WTC11 (cell line): ENCODE results near the gene RPS27A. TPM values are rescaled to one million over a fixed set of nuclear protein-coding genes. Genes with fewer than 3 reads are reported as not detected.
A peak's percentile ranks its signal among the peaks of the same experiment; 100 is the strongest.

Experiments
- ATAC-seq: fragments of 200-7000 bp; cut with Tn5 transposase; 2 replicates; pipeline ENCODE4 v1.10.0; 2021; ENCODE audit warnings: mild to moderate bottlenecking, moderate library complexity
- CTCF ChIA-PET: fragments of 300-600 bp; sonication (Branson Sonifier 250); formaldehyde crosslinking; loops from one replicate; lab custom pipeline; 2021; ENCODE audit warnings: antibody characterized with exemption; lab: Charles Lee
- POLR2A ChIA-PET: fragments of 350-600 bp; sonication (Branson Sonifier 250); formaldehyde crosslinking; loops from one replicate; lab custom pipeline; 2021; ENCODE audit warnings: antibody characterized with exemption; lab: Charles Lee
- DNase-seq: peaks from one replicate; pipeline ENCODE4 v3.0.0; 2021; ENCODE audit warnings: low spot score
- H3K27ac Mint-ChIP-seq: 2 replicates; pipeline ENCODE4 v1.8.0; 2021; ENCODE audit warnings: mixed read lengths
- H3K27me3 Mint-ChIP-seq: 2 replicates; pipeline ENCODE4 v1.8.0; 2021; ENCODE audit warnings: low read depth, mild to moderate bottlenecking, moderate library complexity, mixed read lengths
- H3K36me3 Mint-ChIP-seq: 2 replicates; pipeline ENCODE4 v1.8.0; 2021; ENCODE audit warnings: mixed read lengths
- H3K4me1 Mint-ChIP-seq: 2 replicates; pipeline ENCODE4 v1.8.0; 2022; ENCODE audit warnings: mixed read lengths
- H3K4me3 Mint-ChIP-seq: 2 replicates; pipeline ENCODE4 v1.8.0; 2021; ENCODE audit warnings: mild to moderate bottlenecking, moderate library complexity, mixed read lengths
- H3K9me3 Mint-ChIP-seq: 2 replicates; pipeline ENCODE4 v1.8.0; 2021; ENCODE audit warnings: mixed read lengths
- CREB1 ChIP-seq: sonication (generic); formaldehyde crosslinking; IDR thresholded peaks from 2 replicates; pipeline ENCODE4 v1.8.0; 2023; ENCODE audit warnings: mild to moderate bottlenecking, missing genetic modification reagents
- CREM ChIP-seq: sonication (generic); formaldehyde crosslinking; IDR thresholded peaks from 2 replicates; pipeline ENCODE4 v1.8.1; 2022; ENCODE audit warnings: mild to moderate bottlenecking, missing genetic modification reagents, moderate library complexity
- FOXK1 ChIP-seq: sonication (generic); formaldehyde crosslinking; IDR thresholded peaks from 2 replicates; pipeline ENCODE4 v1.8.0; 2022; ENCODE audit warnings: mild to moderate bottlenecking, moderate library complexity, missing genetic modification reagents
- FOXP1 ChIP-seq: sonication (generic); formaldehyde crosslinking; IDR thresholded peaks from 2 replicates; pipeline ENCODE4 v1.8.0; 2022; ENCODE audit warnings: missing genetic modification reagents, mild to moderate bottlenecking, moderate library complexity, borderline replicate concordance
- NFYB ChIP-seq: sonication (generic); formaldehyde crosslinking; conservative IDR thresholded peaks from 2 replicates; pipeline ENCODE4 v1.8.0; 2022; ENCODE audit warnings: low read depth, missing genetic modification reagents
- NR3C1 ChIP-seq: sonication (generic); formaldehyde crosslinking; conservative IDR thresholded peaks from 2 replicates; pipeline ENCODE4 v1.8.1; 2023; ENCODE audit warnings: low read depth, mild to moderate bottlenecking, missing genetic modification reagents
- SOX15 ChIP-seq: fragments of 250-450 bp; sonication (Bioruptor Pico); IDR thresholded peaks from 2 replicates; pipeline ENCODE4 v1.9.0; 2021; ENCODE audit warnings: mild to moderate bottlenecking
- SP1 ChIP-seq: sonication (generic); formaldehyde crosslinking; conservative IDR thresholded peaks from 2 replicates; pipeline ENCODE4 v1.8.1; 2022; ENCODE audit warnings: missing genetic modification reagents
- TCF7 ChIP-seq: sonication (generic); formaldehyde crosslinking; IDR thresholded peaks from 2 replicates; pipeline ENCODE4 v1.8.0; 2022; ENCODE audit warnings: mild to moderate bottlenecking, low read depth, missing genetic modification reagents, moderate library complexity
- TEAD1 ChIP-seq: sonication (generic); formaldehyde crosslinking; IDR thresholded peaks from 2 replicates; pipeline ENCODE4 v1.8.0; 2022; ENCODE audit warnings: mild to moderate bottlenecking, missing genetic modification reagents
- TEAD4 ChIP-seq: sonication (generic); formaldehyde crosslinking; IDR thresholded peaks from 2 replicates; pipeline ENCODE4 v1.8.0; 2022; ENCODE audit warnings: mild to moderate bottlenecking, missing genetic modification reagents
- ZNF138 ChIP-seq: sonication (generic); formaldehyde crosslinking; conservative IDR thresholded peaks from 2 replicates; pipeline ENCODE4 v1.8.1; 2022; ENCODE audit warnings: mild to moderate bottlenecking, moderate library complexity, missing genetic modification reagents
- ZNF232 ChIP-seq: sonication (generic); formaldehyde crosslinking; IDR thresholded peaks from 2 replicates; pipeline ENCODE4 v1.8.0; 2022; ENCODE audit warnings: mild to moderate bottlenecking, missing genetic modification reagents
- total RNA-seq: library from RNA; stranded (reverse); gene quantifications from 3 replicates; pipeline ENCODE4 v1.2.3, GENCODE V29; 2021
- TF ChIP-seq, protein P1 (sequence below): sonication (generic); formaldehyde crosslinking; IDR thresholded peaks from 2 replicates; pipeline ENCODE4 v1.8.1; 2022; ENCODE audit warnings: low read depth, mild to moderate bottlenecking, moderate library complexity, missing genetic modification reagents, borderline replicate concordance
- TF ChIP-seq, protein P2 (sequence below): sonication (generic); formaldehyde crosslinking; IDR thresholded peaks from 2 replicates; pipeline ENCODE4 v1.8.1; 2022; ENCODE audit warnings: low read depth, missing genetic modification reagents, borderline replicate concordance
- TF ChIP-seq, protein P3 (sequence below): sonication (generic); formaldehyde crosslinking; IDR thresholded peaks from 2 replicates; pipeline ENCODE4 v1.8.0; 2022; ENCODE audit warnings: mild to moderate bottlenecking, missing genetic modification reagents
- TF ChIP-seq, protein P4 (sequence below): sonication (generic); formaldehyde crosslinking; IDR thresholded peaks from 2 replicates; pipeline ENCODE4 v1.8.1; 2023; ENCODE audit warnings: mild to moderate bottlenecking, missing genetic modification reagents, borderline replicate concordance
- TF ChIP-seq, protein P5 (sequence below): fragments of 250-450 bp; sonication (Bioruptor Pico); conservative IDR thresholded peaks from 2 replicates; pipeline ENCODE4 v1.9.0; 2021; ENCODE audit warnings: mild to moderate bottlenecking

RPS27A gene
- total RNA-seq, 1 experiment from 2014 or later = 1,424 TPM

DNA sequence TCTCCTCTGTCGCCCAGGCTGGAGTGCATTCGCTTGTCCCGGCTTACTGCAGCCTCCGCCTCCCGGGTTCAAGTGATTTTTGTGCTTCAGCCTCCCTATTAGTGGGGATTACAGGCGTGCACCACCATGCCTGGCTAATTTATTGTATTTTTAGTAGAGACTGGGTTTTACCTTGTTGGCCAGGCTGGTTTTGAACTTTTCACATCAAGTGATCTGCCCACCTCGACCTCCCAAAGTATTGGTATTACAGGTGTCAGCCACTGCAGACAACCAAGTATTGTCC is 1.1 kb downstream of the RPS27A start:
- Mint-ChIP-seq H3K27me3 (no peaks in the 10 kb centered on the region), H3K4me3 (peak overlapping the region; percentile 100), H3K9me3 (no peaks in the 10 kb centered on the region), H3K36me3 (peaks cover 38% of the 10 kb centered on the region), H3K4me1 (peaks cover 25% of the 10 kb centered on the region), H3K27ac (peak overlapping the region; percentile 98)
- ATAC-seq (no peak), DNase-seq (no peak)
- ChIA-PET CTCF (no interaction called here), POLR2A (no interaction called here)
- TF ChIP-seq, protein P1, sequence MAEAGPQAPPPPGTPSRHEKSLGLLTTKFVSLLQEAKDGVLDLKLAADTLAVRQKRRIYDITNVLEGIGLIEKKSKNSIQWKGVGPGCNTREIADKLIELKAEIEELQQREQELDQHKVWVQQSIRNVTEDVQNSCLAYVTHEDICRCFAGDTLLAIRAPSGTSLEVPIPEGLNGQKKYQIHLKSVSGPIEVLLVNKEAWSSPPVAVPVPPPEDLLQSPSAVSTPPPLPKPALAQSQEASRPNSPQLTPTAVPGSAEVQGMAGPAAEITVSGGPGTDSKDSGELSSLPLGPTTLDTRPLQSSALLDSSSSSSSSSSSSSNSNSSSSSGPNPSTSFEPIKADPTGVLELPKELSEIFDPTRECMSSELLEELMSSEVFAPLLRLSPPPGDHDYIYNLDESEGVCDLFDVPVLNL (CRISPR knock-in tag) = no peak
- TF ChIP-seq TCF7 (CRISPR knock-in tag) = no peak
- TF ChIP-seq SOX15 (CRISPR knock-in tag) = no peak
- TF ChIP-seq CREB1 (CRISPR knock-in tag) = no peak
- no peak for TF ChIP-seq ZNF232
- no peak for TF ChIP-seq TEAD1 (CRISPR knock-in tag)
- TF ChIP-seq, protein P2, sequence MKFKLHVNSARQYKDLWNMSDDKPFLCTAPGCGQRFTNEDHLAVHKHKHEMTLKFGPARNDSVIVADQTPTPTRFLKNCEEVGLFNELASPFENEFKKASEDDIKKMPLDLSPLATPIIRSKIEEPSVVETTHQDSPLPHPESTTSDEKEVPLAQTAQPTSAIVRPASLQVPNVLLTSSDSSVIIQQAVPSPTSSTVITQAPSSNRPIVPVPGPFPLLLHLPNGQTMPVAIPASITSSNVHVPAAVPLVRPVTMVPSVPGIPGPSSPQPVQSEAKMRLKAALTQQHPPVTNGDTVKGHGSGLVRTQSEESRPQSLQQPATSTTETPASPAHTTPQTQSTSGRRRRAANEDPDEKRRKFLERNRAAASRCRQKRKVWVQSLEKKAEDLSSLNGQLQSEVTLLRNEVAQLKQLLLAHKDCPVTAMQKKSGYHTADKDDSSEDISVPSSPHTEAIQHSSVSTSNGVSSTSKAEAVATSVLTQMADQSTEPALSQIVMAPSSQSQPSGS (CRISPR knock-in tag) = no peak
- no peak for TF ChIP-seq SP1 (CRISPR knock-in tag)
- no peak for TF ChIP-seq ZNF138 (CRISPR knock-in tag)
- no peak for TF ChIP-seq CREM (CRISPR knock-in tag)
- TF ChIP-seq FOXP1 = no peak
- TF ChIP-seq, protein P3, sequence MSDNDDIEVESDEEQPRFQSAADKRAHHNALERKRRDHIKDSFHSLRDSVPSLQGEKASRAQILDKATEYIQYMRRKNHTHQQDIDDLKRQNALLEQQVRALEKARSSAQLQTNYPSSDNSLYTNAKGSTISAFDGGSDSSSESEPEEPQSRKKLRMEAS (CRISPR knock-in tag) = no peak
- TF ChIP-seq, protein P4, sequence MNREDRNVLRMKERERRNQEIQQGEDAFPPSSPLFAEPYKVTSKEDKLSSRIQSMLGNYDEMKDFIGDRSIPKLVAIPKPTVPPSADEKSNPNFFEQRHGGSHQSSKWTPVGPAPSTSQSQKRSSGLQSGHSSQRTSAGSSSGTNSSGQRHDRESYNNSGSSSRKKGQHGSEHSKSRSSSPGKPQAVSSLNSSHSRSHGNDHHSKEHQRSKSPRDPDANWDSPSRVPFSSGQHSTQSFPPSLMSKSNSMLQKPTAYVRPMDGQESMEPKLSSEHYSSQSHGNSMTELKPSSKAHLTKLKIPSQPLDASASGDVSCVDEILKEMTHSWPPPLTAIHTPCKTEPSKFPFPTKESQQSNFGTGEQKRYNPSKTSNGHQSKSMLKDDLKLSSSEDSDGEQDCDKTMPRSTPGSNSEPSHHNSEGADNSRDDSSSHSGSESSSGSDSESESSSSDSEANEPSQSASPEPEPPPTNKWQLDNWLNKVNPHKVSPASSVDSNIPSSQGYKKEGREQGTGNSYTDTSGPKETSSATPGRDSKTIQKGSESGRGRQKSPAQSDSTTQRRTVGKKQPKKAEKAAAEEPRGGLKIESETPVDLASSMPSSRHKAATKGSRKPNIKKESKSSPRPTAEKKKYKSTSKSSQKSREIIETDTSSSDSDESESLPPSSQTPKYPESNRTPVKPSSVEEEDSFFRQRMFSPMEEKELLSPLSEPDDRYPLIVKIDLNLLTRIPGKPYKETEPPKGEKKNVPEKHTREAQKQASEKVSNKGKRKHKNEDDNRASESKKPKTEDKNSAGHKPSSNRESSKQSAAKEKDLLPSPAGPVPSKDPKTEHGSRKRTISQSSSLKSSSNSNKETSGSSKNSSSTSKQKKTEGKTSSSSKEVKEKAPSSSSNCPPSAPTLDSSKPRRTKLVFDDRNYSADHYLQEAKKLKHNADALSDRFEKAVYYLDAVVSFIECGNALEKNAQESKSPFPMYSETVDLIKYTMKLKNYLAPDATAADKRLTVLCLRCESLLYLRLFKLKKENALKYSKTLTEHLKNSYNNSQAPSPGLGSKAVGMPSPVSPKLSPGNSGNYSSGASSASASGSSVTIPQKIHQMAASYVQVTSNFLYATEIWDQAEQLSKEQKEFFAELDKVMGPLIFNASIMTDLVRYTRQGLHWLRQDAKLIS (CRISPR knock-in tag) = no peak
- TF ChIP-seq NFYB (CRISPR knock-in tag) = no peak
- no peak for TF ChIP-seq TEAD4 (CRISPR knock-in tag)
- TF ChIP-seq FOXK1 = no peak
- no peak for TF ChIP-seq NR3C1
- TF ChIP-seq, protein P5, sequence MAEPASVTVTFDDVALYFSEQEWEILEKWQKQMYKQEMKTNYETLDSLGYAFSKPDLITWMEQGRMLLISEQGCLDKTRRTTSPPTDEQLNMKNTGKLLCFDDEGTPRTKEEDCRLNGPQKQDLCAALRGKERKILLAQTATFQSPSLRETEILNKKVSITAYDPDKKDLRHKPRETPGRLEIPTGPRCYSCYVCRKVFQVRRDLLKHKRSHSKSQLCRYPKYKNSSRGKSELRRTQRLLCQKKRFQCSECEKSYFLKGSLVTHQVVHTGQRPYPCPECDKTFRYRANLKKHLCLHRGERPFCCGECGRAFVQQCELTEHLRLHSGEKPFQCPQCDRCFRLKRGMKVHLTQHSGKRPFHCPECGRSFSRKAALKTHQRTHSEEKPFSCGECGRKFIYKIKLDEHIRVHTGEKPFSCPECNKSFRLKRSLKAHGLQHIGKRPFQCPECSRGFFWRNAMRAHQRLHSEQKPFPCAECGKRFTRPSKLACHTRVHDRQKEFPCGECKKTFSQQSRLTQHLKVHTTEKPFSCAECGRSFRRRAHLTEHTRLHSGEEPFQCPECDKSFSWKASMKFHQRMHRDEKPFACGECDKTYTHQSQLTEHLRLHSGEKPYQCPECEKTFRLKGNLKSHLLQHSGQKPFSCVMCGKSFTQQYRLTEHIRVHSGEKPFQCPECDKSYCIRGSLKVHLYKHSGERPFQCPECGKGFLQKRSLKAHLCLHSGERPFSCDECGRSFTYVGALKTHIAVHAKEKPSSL = no peak
